Astrocyte (in vitro differentiated cells and primary cell): ENCODE measurements around the gene IL12RB2.

Experiments used
- CTCF ChIP-seq: IDR thresholded peaks from 2 replicates; pipeline ENCODE4 v1.5.1; 2011; ENCODE audit warnings: low read depth, mild to moderate bottlenecking, inconsistent platforms, low read length, moderate library complexity; ENCODE audit not compliant: insufficient read depth
- EZH2 ChIP-seq: IDR thresholded peaks from 2 replicates; pipeline ENCODE4 v1.6.1; 2012; ENCODE audit warnings: mild to moderate bottlenecking, low read length, inconsistent platforms; ENCODE audit not compliant: insufficient read depth

- TF ChIP-seq CTCF (no peak), EZH2 (no peak)
Observed at GRCh38 chr1:67285780-67286488, 21.7 kb upstream of the IL12RB2 start.
